T47D (cell line): Measurements from ENCODE around the gene SH2D6.

Experiments used
- DNase-seq, 2 experiments: peaks; one replicate each; pipeline versions ENCODE4 v3.0.0 to v3.0.0-alpha.2; 2011 to 2012; ENCODE audit warnings: low read depth in 1 of 2, low spot score in 1 of 2
- JUND ChIP-seq: IDR thresholded peaks from 2 replicates; pipeline ENCODE4 v1.6.1; 2012; ENCODE audit warnings: low read depth
- in situ Hi-C: cut with HindIII; loops from 2 replicates; pipeline ENCODE4 v1.10.0; 2016; ENCODE audit warnings: low sequenced_read_pairs, low pct_unique_long_range_greater_than_20kb

SH2D6 gene

GRCh38 chr2:85457043-85457442, 38.5 kb downstream of the SH2D6 start:
- in situ Hi-C loops: no loop called here
- no peak for DNase-seq
- no peak for TF ChIP-seq JUND

- no peak for DNase-seq
- TF ChIP-seq JUND: no peak
- in situ Hi-C loops: no loop called here
Measured at GRCh38 chr2:85457877-85458316, 39.4 kb downstream of the SH2D6 start.

DNA sequence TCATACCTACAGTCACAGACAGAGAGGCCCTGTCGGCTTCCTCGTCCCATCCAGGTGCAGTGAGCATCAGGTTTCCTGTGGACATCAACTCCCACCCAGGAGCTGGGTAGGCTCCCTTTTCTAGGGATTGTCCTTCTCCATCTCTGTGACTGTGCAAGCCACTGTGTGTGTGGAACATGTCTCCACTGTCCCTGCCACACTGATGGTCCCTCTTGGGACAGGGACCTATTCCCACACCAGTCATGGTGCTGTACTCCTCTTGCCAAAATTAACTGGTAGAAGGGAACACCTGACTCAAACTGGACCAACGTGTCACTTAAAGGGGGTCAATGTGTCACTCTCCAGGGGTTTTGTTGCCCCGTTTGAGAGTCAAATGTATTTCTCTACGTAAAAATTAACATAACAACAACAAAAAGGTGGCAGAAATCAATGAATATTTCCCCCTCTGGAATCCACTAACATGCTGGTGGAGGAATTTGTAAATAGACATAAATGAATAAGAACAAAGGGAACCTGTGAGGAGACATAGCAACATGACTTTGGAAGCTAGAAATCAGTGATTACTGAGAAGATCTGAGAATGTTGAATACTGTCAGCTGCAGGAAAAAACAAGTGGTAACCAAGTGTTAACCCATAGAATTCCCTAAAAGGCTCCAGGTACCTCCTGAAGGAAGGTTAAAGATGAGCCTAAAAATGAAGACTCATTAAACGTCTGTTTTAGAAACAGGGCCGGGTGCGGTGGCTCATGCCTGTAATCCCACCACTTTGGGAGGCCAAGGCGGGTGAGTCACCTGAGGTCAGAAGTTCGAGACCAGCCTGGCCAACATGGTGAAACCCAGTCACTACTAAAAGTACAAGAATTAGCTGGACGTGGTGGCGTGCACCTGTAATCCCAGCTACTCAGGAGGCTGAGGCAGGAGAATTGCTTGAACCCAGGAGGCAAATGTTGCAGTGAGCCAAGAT, 40.4 kb downstream of the SH2D6 start:
- in situ Hi-C loops: no loop called here
- no peak for TF ChIP-seq JUND
- no peak for DNase-seq

- no peak for TF ChIP-seq JUND
- in situ Hi-C loops: no loop called here
- no peak for DNase-seq
Measured at GRCh38 chr2:85459771-85460170, 41.3 kb downstream of the SH2D6 start.

DNA sequence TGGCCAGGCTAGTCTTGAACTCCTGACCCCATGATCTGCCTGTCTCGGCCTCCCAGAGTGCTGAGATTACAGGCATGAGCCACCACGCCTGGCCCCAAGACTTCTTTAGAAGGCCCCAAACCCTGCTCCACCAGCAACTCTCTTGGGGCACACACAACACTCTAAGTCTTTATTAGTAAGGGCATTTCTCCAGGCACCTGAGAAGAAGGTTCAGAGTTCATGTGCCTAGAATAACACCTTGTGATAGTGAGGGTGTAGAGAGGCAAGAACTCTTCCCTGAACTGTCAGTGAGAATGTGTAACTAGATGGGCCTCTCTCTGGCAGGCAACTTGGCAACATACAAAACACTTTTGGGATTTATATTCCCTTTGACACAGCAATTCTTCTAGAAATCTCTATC, 43.8 kb downstream of the SH2D6 start:
- in situ Hi-C loops: no loop called here
- DNase-seq: no peak

DNA sequence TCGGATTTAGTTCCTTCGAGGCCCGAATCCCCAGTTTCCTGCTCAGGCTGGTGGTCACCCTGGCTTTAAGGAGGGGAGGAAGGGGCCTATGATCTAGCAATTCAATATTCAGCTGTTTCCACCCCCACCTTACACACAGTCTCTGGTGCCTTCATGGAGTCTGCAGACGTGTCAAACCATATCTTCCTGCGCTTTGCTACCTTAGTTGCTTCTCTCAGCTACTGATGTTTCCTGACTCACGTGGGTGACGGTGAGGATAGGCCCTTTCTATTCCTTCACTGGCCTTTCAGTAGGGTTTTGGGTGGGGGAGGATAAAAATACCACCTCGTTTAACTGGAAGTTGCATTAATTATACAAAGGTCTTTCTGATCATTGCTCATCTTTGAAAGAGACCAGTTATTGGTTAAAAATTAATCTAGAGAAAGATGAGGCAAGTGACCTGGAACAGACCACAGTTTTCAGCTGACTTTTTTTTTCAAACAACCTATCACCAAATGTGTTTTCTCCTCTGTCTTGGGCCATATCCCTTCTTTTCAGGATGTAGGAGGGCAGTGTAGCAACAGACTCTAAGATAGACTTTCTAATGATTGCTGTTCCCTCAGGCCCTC, 49.7 kb downstream of the SH2D6 start:
- in situ Hi-C loops: no loop called here
- DNase-seq: no peak
- TF ChIP-seq JUND: no peak

More for the DNA sequence above, 43.8 kb downstream of the SH2D6 start:
- no peak for TF ChIP-seq JUND

DNA sequence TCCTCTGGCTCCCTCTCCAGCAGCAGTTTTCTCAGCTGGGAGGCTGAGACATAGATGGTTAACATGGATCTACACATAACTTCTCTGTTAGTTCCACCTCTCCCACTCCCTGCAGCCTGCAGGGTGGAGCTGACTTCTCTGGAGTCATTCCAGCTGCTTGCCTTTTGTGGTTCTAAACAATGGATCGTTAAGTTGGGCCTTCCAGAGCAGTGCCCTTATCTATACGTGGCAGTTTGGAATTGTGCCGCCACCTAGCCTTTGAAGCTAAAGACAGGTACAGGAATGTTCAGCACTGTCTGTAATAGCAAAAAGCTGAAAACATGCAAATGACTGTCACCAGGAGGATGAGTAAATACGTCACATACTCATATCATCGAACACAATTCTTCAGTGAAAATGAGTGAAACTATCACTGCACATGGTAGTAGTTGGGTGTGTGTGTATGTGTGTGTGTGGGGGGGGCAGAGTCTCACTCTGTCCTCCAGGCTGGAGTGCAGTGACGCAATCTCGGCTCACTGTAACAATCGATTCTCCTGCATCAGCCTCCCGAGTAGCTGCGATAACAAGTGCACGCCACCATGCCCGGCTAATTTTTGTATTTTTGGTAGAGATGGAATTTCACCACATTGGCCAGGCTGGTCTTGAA, 50.3 kb downstream of the SH2D6 start:
- in situ Hi-C loops: no loop called here
- peak in 1 of 2 experiments; percentile 15 for DNase-seq
- no peak for TF ChIP-seq JUND

DNA sequence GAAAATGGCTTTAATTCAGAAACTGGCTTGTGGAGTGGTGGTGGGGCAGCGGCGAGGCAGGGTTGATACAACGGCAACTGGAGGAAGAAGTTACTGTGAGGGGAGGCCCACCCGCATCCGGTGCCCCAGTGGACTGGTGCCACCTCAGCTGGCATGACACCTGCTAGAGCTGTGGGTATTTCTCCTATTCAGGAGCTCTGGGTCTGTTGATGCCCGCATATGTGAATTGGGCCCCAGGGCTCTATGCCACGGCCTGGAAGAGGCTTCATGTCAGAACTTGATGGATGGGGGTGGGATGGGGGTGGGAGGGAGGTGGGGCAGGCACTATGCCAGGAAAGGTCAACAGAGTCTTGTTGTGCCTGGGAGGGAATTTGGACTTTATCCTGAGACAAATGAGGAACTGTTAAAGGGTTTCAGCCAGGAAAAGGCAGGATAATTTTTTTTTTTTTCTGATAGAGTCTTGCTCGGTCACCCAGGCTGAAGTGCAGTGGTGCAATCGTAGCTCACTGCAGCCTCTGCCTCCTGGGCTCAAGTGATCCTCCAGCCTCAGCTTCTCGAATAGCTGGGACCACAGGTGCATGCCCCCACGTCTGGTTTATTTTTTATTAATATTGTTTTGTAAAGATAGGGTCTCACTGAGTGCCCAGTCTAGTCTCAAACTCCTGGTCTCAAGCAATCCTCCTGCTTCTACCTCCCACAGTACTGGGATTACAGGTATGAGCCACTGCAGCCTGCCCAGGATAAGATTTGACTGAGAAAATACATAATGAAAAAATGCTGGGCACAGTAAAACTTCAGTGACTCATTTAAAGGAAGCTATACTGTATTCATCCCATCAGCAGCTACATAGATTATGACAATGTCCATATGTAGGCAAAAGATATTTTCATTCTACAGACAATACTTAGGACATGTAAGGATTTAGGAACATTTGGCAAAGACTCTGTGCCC, 52.6 kb downstream of the SH2D6 start:
- TF ChIP-seq JUND: no peak
- in situ Hi-C loops: no loop called here
- DNase-seq: no peak

GRCh38 chr2:85472261-85472660, 53.7 kb downstream of the SH2D6 start:
- TF ChIP-seq JUND: no peak
- DNase-seq: no peak
- in situ Hi-C loops: no loop called here

GRCh38 chr2:85475799-85476490, 57.4 kb downstream of the SH2D6 start:
- DNase-seq: no peak
- no peak for TF ChIP-seq JUND
- in situ Hi-C loops: no loop called here

DNA sequence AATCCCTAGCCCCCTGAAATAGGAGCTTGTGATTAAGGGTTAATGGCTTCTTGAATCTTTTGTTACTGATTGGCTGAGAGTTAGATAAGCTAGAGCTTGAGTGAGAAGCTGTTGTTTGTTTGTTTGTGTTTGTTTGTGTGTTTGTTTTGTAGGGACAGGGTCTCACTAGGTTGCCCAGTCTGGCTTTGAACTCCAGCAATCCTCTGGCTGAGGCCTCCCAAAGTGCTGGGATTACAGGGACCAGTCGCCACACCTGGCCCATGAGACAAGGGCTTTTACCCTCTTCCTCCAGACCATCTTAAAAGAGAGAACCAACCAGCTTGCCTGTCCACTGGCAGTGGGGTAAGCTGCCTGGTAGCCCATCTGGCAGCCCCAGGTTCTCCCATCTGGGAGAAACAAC, 58.1 kb downstream of the SH2D6 start:
- in situ Hi-C loops: no loop called here
- DNase-seq: no peak
- no peak for TF ChIP-seq JUND
